Natural killer cell (primary cell): ENCODE results near the gene KIAA0319L. TPM values are rescaled to one million over a fixed set of nuclear protein-coding genes. Genes with fewer than 3 reads are reported as not detected.
A peak's percentile ranks its signal among the peaks of the same experiment; 100 is the strongest.
"Not testable (repeated sequence)": the region's sequence is repeated elsewhere in the genome, so short reads cannot be mapped to it uniquely, and the experiment has no call there.

Experiments used
- ATAC-seq, 3 donors: fragments of 150-1000 bp in 2 of 3; fragments of 200-7000 bp in 1 of 3; cut with Tn5 transposase; 1 replicate in 1 of 3; 2 replicates in 2 of 3; pipeline ENCODE4 v1.10.0; 2021; ENCODE audit warnings: mild to moderate bottlenecking in 2 of 3, moderate library complexity in 2 of 3
- DNase-seq, 2 donors: peaks; one replicate each; pipeline versions ENCODE4 v3.0.0 to v3.0.0-alpha.2; 2013 to 2021; ENCODE audit warnings: mixed read lengths in 1 of 2
- H3K27ac ChIP-seq: one replicate; pipeline ENCODE4 v1.5.1; 2013; ENCODE audit warnings: mild to moderate bottlenecking, low read length
- H3K27me3 ChIP-seq: one replicate; pipeline ENCODE4 v1.6.1; 2013; ENCODE audit warnings: low read length; ENCODE audit not compliant: control insufficient read depth, insufficient read depth
- H3K36me3 ChIP-seq: one replicate; pipeline ENCODE4 v1.6.1; 2013; ENCODE audit warnings: low read length; ENCODE audit not compliant: control insufficient read depth, insufficient read depth
- H3K4me1 ChIP-seq: one replicate; pipeline ENCODE4 v1.6.1; 2013; ENCODE audit warnings: low read length; ENCODE audit not compliant: control insufficient read depth, insufficient read depth
- H3K4me3 ChIP-seq: one replicate; pipeline ENCODE4 v1.5.1; 2013; ENCODE audit warnings: low read length
- H3K9me3 ChIP-seq: one replicate; pipeline ENCODE4 v1.6.1; 2013; ENCODE audit warnings: low read length; ENCODE audit not compliant: control insufficient read depth, insufficient read depth
- H3K27ac Mint-ChIP-seq, 2 donors: one replicate each; pipeline ENCODE4 v1.8.0; 2022; ENCODE audit warnings: mild to moderate bottlenecking in 2 of 2, mixed read lengths in 2 of 2, moderate library complexity in 1 of 2
- H3K27me3 Mint-ChIP-seq, 2 donors: one replicate each; pipeline ENCODE4 v1.8.0; 2022; ENCODE audit warnings: low read depth in 2 of 2, mixed read lengths in 2 of 2
- H3K36me3 Mint-ChIP-seq: one replicate; pipeline ENCODE4 v1.8.0; 2022; ENCODE audit warnings: mixed read lengths
- H3K4me1 Mint-ChIP-seq, 2 donors: one replicate each; pipeline ENCODE4 v1.8.0; 2022; ENCODE audit warnings: mixed read lengths in 2 of 2
- H3K4me3 Mint-ChIP-seq: one replicate; pipeline ENCODE4 v1.8.0; 2022; ENCODE audit warnings: mild to moderate bottlenecking, moderate library complexity, mixed read lengths
- H3K9me3 Mint-ChIP-seq, 2 donors: one replicate each; pipeline ENCODE4 v1.8.0; 2022; ENCODE audit warnings: mixed read lengths in 2 of 2
- CTCF ChIP-seq: fragments of 200-600 bp; IDR thresholded peaks from one replicate; pipeline ENCODE4 v1.8.0; 2022; ENCODE audit warnings: antibody characterized with exemption
- WGBS: methylation state at CpG from one replicate; pipeline ENCODE4 v1.1.7; 2013; ENCODE audit warnings: missing lambda C conversion rate; ENCODE audit not compliant: insufficient coverage; 5-methylcytosine and 5-hydroxymethylcytosine counted together
- intact Hi-C: fragments of 100-400 bp; cut with micrococcal nuclease; formaldehyde crosslinking; loops from one replicate; pipeline ENCODE4 v1.14.2; 2022
- total RNA-seq, 4 donors: library from RNA; stranded (reverse); fragments of 120-200 nt in 1 of 4; gene quantifications; one replicate each; pipeline versions ENCODE4 v1.2.3 to v1.2.4, GENCODE V29; 2013 to 2022

KIAA0319L gene
- total RNA-seq, 3 donors from 2014 or later (not counting 1 experiment from before 2014, with no cell fraction given): 51.3 to 75.0 (median 64.8) TPM

GRCh38 chr1:35580949-35581388 is 23.8 kb upstream of the KIAA0319L start:
- ATAC-seq: no peak
- Mint-ChIP-seq H3K4me3 (no peak overlapping the region), H3K27ac (no peak overlapping the region), H3K9me3 (no peaks in the 10 kb centered on the region), H3K27me3 (no peaks in the 10 kb centered on the region), H3K36me3 (no peaks in the 10 kb centered on the region), H3K4me1 (peaks cover 22 to 29% of the 10 kb centered on the region in 2 donors)
- 100% methylated on average over 1 of the region's 4 CpGs for WGBS
- TF ChIP-seq CTCF: no peak
- Histone ChIP-seq H3K9me3 (no peaks in the 10 kb centered on the region), H3K27ac (no peak overlapping the region), H3K4me3 (no peak overlapping the region), H3K27me3 (no peaks in the 10 kb centered on the region), H3K36me3 (peaks cover 7% of the 10 kb centered on the region), H3K4me1 (peaks cover 23% of the 10 kb centered on the region)
- intact Hi-C loops: no loop called here
- DNase-seq: no peak

GRCh38 chr1:35577071-35577998 is 20.1 kb upstream of the KIAA0319L start:
- intact Hi-C loops: no loop called here
- Histone ChIP-seq H3K27me3 (no peaks in the 10 kb centered on the region), H3K4me1 (peaks cover 40% of the 10 kb centered on the region), H3K4me3 (peak overlapping the region; percentile 43), H3K27ac (peak overlapping the region; percentile 16), H3K36me3 (no peaks in the 10 kb centered on the region), H3K9me3 (no peaks in the 10 kb centered on the region)
- H3K4me1 Mint-ChIP-seq: peaks cover 33 to 35% of the 10 kb centered on the region in 2 donors
- peak; percentile 63 to 80 for DNase-seq
- no peaks in the 10 kb centered on the region for H3K36me3 Mint-ChIP-seq
- WGBS: 2% methylated on average over 70 of the region's 70 CpGs
- TF ChIP-seq CTCF: no peak
- H3K9me3 Mint-ChIP-seq: no peaks in the 10 kb centered on the region
- H3K27me3 Mint-ChIP-seq: no peaks in the 10 kb centered on the region
- H3K27ac Mint-ChIP-seq: peak overlapping the region; percentile 85 to 89
- peak; percentile 79 to 89 (median 81) for ATAC-seq
- H3K4me3 Mint-ChIP-seq: peak overlapping the region; percentile 97

- H3K9me3 Mint-ChIP-seq, ATAC-seq, H3K27me3 ChIP-seq, DNase-seq, H3K9me3 ChIP-seq, H3K36me3 ChIP-seq, intact Hi-C loops, H3K27ac ChIP-seq, H3K27me3 Mint-ChIP-seq, H3K36me3 Mint-ChIP-seq: not testable (repeated sequence)
- Mint-ChIP-seq H3K4me1 (peaks cover 39 to 42% of the 10 kb centered on the region in 2 donors), H3K27ac (peak overlapping the region; percentile 37 to 89), H3K4me3 (peak overlapping the region; percentile 97)
- 20% methylated on average over 37 of the region's 37 CpGs for WGBS
- H3K4me1 ChIP-seq: peaks cover 40% of the 10 kb centered on the region
- H3K4me3 ChIP-seq: peak overlapping the region; percentile 43
Measured at GRCh38 chr1:35576766-35577070, 19.5 kb upstream of the KIAA0319L start.

GRCh38 chr1:35576061-35576765 is 19.0 kb upstream of the KIAA0319L start:
- no peaks in the 10 kb centered on the region for H3K9me3 Mint-ChIP-seq
- peaks cover 43 to 47% of the 10 kb centered on the region in 2 donors for H3K4me1 Mint-ChIP-seq
- no peak for TF ChIP-seq CTCF
- peak overlapping the region; percentile 14 for H3K4me3 ChIP-seq
- intact Hi-C loops: no loop called here
- ATAC-seq (no peak), DNase-seq (no peak)
- H3K4me3 Mint-ChIP-seq: peak overlapping the region; percentile 94
- H3K9me3 ChIP-seq: no peaks in the 10 kb centered on the region
- H3K27ac ChIP-seq: no peak overlapping the region
- 67% methylated on average over 10 of the region's 10 CpGs for WGBS
- H3K4me1 ChIP-seq: peaks cover 40% of the 10 kb centered on the region
- H3K27me3 Mint-ChIP-seq: no peaks in the 10 kb centered on the region
- no peaks in the 10 kb centered on the region for H3K27me3 ChIP-seq
- H3K27ac Mint-ChIP-seq: peak overlapping the region; percentile 37 to 89
- no peaks in the 10 kb centered on the region for H3K36me3 Mint-ChIP-seq
- H3K36me3 ChIP-seq: no peaks in the 10 kb centered on the region
